ENCODE results near the gene DHRSX. TPM values are rescaled to one million over a fixed set of nuclear protein-coding genes. Genes with fewer than 3 reads are reported as not detected.
"Not testable (repeated sequence)": the region's sequence is repeated elsewhere in the genome, so short reads cannot be mapped to it uniquely, and the experiment has no call there.

Gene DHRSX
- total RNA-seq, 6 donors from 2014 or later = 18.2 to 34.8 (median 21.2) TPM

DNA sequence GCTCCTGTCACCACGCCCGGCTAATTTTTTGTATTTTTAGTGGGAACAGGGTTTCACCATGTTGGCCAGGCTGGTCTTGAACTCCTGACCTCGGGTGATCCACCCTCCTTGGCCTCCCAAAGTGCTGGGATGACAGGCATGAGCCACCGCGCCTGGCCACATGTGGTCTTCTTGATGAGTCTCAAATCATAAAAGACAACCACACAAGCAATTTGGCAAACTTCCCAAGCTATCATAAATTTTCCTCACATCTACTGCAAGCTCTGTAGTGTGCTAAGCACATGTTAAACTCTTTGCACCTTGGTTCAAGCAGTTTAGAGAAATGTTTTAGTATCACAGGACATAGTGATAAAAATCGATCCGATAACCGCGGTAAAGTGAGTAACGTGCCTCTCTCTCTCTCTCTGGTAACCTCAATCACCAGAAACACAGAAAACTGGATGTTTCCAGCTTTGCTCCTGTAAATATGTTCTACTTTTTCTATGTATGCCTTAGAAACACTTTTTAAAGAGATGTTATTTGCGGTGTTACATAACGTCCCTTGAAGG lies 256.8 kb downstream of the DHRSX start:
- no peak overlapping the region for H3K4me3 ChIP-seq
- H3K36me3 ChIP-seq = peaks cover 0 to 17% (median 4%) of the 10 kb centered on the region in 4 donors
- TF ChIP-seq EP300 (IDR thresholded peaks at IDR 0.05) (no peak), POLR2AphosphoS5 (IDR thresholded peaks at IDR 0.05) (no peak), CTCF (IDR thresholded peaks at IDR 0.05) (no peak), POLR2A (IDR thresholded peaks at IDR 0.05) (no peak)
- no peak for DNase-seq
- 89 to 90% methylated on average over 12 of the region's 12 CpGs for WGBS, 2 donors
- H3K27ac ChIP-seq = no peak overlapping the region
- H3K9me3 ChIP-seq = no peaks in the 10 kb centered on the region
- no peaks in the 10 kb centered on the region for H3K27me3 ChIP-seq
- no peak for ATAC-seq (ENCODE audit: low FRiP score in 2 of 2)
- no peaks in the 10 kb centered on the region for H3K4me1 ChIP-seq

- Histone ChIP-seq H3K27ac (no peak overlapping the region), H3K36me3 (peaks cover 0 to 17% (median 6%) of the 10 kb centered on the region in 4 donors), H3K9me3 (no peaks in the 10 kb centered on the region), H3K4me1 (no peaks in the 10 kb centered on the region), H3K27me3 (no peaks in the 10 kb centered on the region), H3K4me3 (no peak overlapping the region)
- DNase-seq (peak in 1 of 2 donors; percentile 67), ATAC-seq (ENCODE audit: low FRiP score in 2 of 2) (no peak)
- no peak for TF ChIP-seq EP300 (IDR thresholded peaks at IDR 0.05)
- TF ChIP-seq CTCF (IDR thresholded peaks at IDR 0.05) = no peak
- no peak for TF ChIP-seq POLR2A (IDR thresholded peaks at IDR 0.05)
- TF ChIP-seq POLR2AphosphoS5 (IDR thresholded peaks at IDR 0.05) = no peak
- WGBS, 2 donors = 95 to 97% methylated on average over 21 to 22 of the region's 22 CpGs
Observed at GRCh38 chrX:2242980-2243379, 257.8 kb downstream of the DHRSX start.

GRCh38 chrX:2242326-2242725 lies 258.4 kb downstream of the DHRSX start:
- Histone ChIP-seq H3K4me3 (no peak overlapping the region), H3K36me3 (peaks cover 0 to 17% (median 6%) of the 10 kb centered on the region in 4 donors), H3K4me1 (no peaks in the 10 kb centered on the region), H3K27me3 (no peaks in the 10 kb centered on the region), H3K27ac (no peak overlapping the region), H3K9me3 (no peaks in the 10 kb centered on the region)
- 94% methylated on average over 16 of the region's 16 CpGs for WGBS, 2 donors
- TF ChIP-seq POLR2AphosphoS5 (IDR thresholded peaks at IDR 0.05) (no peak), CTCF (IDR thresholded peaks at IDR 0.05) (no peak), POLR2A (IDR thresholded peaks at IDR 0.05) (no peak), EP300 (IDR thresholded peaks at IDR 0.05) (no peak)
- no peak for ATAC-seq (ENCODE audit: low FRiP score in 2 of 2)
- DNase-seq = no peak

- 91 to 92% methylated on average over 11 to 13 of the region's 13 CpGs for WGBS, 2 donors
- H3K27ac ChIP-seq; ATAC-seq (ENCODE audit: low FRiP score in 2 of 2); H3K4me1 ChIP-seq; H3K9me3 ChIP-seq; H3K27me3 ChIP-seq; DNase-seq; H3K4me3 ChIP-seq: not testable (repeated sequence)
- peaks cover 0 to 17% (median 6%) of the 10 kb centered on the region in 4 donors for H3K36me3 ChIP-seq
Observed at GRCh38 chrX:2241496-2241895, 259.3 kb downstream of the DHRSX start.

DNA sequence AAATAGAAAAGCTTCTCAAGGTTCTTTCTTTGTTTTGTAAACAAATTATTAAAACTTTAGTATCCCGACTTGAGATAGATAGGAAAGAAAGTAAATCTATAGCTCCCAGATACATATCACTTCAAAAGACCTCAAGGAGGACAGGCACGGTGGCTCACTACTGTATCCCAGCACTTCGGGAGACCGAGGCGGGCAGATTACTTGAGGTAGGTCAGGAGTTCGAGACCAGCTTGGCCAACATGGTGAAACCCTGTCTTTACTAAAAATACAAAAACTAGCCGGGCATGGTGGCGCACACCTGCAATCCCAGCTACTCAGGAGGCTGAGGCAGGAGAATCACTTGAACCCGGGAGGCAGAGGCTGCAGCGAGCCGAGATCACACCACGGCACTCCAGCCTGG lies 260.0 kb downstream of the DHRSX start:
- H3K4me3 ChIP-seq; H3K27ac ChIP-seq; H3K9me3 ChIP-seq; H3K4me1 ChIP-seq; DNase-seq; ATAC-seq (ENCODE audit: low FRiP score in 2 of 2); H3K27me3 ChIP-seq: not testable (repeated sequence)
- 86 to 88% methylated on average over 12 of the region's 12 CpGs for WGBS, 2 donors
- H3K36me3 ChIP-seq = peaks cover 0 to 17% (median 6%) of the 10 kb centered on the region in 4 donors

DNA sequence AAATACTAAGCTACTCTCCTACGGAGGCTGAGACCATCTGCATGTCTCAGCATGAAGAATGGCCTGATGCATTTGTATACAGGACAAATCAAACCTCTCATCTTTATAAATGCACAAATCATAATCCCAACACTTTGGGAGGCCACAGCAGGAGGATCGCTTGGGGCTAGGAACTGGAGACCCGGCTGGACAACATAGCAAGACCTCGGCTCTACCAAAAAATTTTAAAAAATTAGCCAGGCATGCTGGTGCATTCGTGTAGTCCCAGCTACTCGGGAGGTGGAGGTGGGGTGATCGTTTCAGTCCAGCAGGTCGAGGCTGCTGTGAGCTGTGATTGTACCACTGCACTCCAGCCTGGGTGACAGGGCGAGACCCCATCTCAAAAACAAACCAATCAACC lies 262.8 kb downstream of the DHRSX start:
- TF ChIP-seq EP300 (IDR thresholded peaks at IDR 0.05) (no peak), POLR2AphosphoS5 (IDR thresholded peaks at IDR 0.05) (no peak), POLR2A (IDR thresholded peaks at IDR 0.05) (no peak)
- no peaks in the 10 kb centered on the region for H3K4me1 ChIP-seq
- H3K27me3 ChIP-seq = no peaks in the 10 kb centered on the region
- peaks cover 0 to 17% (median 6%) of the 10 kb centered on the region in 4 donors for H3K36me3 ChIP-seq
- no peak overlapping the region for H3K4me3 ChIP-seq
- no peak overlapping the region for H3K27ac ChIP-seq
- no peak for DNase-seq
- no peak for ATAC-seq (ENCODE audit: low FRiP score in 2 of 2)
- H3K9me3 ChIP-seq = no peaks in the 10 kb centered on the region
- 95% methylated on average over 9 of the region's 9 CpGs for WGBS, 2 donors

Measured in upper lobe of left lung (tissue), 6 donors.